Activated T-helper 1 cell treated with anti-CD3 and anti-CD28 coated beads, Interleukin-2, amount 50 U/mL, for 16 hours (primary cell): ENCODE results near the gene GAREM1.
"Not testable (repeated sequence)": the region's sequence is repeated elsewhere in the genome, so short reads cannot be mapped to it uniquely, and the experiment has no call there.

ENCODE experiments used
- DNase-seq, 2 donors: peaks; one replicate each; pipeline ENCODE4 v3.0.0-alpha.2; 2020; ENCODE audit warnings: low read depth in 1 of 2, low spot score in 1 of 2

The GAREM1 gene

DNA sequence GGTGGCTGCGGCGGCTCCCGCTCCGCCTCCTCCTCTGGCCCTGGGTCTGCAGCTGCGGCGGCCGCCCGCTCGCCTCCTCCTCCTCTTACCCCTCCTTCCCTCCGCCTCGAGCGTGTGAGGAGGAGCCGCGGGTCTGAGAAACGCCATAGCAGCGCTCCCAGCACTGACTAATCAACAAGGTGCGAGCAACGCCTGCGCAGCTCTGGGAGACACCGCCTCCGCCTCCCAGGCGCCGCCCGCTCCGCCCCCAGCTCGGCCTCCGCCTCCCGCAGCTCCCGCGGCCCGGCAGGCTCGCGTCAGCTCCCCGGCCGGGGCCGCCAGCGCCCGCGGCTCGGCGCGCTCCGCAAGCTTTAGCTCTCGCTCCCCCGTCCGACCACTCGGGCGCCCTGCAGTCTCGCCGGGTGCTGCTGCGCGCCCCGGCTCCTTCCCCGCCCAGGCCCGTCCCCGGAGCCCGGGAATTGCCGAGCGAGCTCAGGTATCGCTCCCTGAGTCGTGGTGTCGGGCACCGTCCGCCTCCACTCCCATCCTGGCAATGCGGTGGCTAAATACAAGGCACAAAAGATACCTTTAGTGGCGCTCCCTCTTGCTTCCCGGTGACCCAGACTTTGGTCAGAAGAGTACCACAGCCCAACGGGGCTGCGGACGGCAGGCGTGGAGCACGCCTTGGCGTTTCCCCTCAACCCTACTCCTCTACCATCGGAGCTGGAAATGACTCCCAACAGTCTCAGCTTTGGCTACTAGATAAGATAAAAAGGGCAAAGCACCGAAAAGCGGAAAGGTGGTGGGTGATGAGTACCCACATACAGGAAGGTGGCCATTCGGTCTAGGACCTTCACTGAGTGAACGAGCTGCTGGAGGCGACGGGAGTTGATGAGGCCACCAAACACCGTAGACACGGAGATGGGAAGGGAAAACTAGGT, at the start of gene GAREM1:
TSS of gene GAREM1 (minus strand) at position 169 of the 920 bp plus-strand sequence. CDS start 454 bp downstream, outside the sequence.
- peak; percentile 45 to 62 for DNase-seq

DNA sequence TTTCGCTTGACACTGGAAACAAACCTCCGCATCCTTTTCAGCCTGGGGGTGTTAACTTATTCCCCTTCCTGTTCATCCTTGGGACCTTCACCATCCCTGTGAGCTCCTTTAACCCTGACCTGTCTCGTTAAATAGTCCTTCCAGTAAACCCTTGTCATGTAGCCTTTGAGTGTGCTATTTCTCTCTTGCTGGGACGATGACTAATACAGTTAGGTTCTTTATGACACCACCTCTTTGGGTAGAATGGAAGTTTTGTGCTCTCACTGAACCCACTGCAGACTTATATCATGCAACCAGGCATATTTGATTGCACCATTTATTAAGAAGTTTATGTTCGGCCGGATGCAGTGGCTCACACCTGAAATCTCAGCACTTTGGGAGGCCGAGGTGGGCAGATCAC, 40.5 kb upstream of the GAREM1 start:
- DNase-seq: no peak

DNA sequence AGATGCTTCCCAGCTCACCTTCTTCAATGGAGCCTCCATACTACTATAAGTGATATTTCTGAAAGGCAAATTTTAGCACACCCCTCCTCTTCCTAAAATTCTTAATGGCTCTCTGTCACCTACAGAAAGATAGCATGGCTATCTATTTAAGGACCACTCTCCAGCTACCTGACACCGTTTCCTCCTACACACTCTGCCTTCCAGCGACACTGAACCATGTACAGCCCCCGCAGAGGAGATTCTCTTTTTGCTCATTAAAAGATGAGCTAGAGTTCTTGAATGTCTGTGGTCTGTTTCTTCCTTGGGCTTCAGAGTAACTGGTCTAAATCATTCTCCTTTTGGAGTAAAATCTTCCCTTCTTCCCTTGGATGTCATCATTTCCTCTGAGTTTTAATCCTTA, 38.4 kb upstream of the GAREM1 start:
- no peak for DNase-seq

DNA sequence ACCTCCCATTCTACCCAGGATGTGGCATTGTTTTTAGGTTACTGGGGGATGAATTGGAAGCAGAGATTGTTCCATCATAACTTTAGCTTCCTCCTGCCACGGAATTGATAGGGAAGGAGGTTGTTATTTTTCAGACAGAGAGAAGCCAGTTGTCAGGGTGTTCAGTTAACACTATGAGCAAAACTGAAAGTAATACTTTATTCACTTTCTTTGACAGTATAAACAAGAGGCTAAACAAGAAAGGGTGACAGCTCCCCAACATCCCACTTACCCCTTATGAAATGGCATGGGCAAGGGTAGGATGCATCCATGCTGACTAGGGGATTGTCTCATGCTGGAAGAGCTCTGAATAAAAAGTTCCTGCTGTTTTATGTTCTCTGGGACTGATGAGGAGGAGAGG, 36.4 kb upstream of the GAREM1 start:
- no peak for DNase-seq

DNA sequence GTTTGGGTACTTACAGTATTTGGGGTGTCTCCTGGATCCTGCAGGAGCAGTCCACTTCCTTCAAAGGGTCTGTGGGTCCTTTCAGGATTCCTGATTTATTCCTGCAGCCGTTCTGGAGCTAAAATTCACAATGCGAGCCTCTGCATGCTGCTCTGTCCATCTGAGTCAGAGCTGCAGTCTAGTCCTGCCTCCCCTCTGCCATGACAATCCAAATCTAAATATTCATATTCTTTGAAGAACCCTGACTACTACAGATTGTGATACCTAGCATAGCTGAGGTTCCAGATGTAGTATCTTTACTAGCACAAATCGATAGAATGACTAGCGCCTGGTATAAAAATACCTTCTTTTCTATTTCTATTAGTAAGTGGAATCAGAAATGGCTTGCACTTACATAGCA, 31.3 kb upstream of the GAREM1 start:
- DNase-seq: no peak

DNA sequence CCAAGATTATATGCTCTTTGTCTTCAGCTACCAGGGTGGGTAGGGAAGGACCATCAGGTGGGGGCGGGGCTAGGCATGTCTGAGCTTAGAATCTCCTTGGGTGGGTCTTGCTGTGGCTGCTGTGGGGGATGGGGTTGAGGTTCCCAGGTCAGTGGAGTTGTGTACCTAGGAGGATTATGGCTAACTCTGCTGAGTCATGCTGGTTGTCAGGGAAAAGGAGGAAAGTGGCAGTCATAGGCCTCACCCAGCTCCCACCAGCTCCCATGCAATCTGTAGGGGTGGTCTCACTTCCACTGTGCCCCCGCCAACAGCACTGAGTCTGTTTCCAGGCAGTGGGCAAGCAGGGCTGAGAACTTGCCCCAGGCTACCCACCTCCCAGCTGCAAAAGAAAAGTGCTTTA, 30.6 kb upstream of the GAREM1 start:
- not testable (repeated sequence) for DNase-seq

DNA sequence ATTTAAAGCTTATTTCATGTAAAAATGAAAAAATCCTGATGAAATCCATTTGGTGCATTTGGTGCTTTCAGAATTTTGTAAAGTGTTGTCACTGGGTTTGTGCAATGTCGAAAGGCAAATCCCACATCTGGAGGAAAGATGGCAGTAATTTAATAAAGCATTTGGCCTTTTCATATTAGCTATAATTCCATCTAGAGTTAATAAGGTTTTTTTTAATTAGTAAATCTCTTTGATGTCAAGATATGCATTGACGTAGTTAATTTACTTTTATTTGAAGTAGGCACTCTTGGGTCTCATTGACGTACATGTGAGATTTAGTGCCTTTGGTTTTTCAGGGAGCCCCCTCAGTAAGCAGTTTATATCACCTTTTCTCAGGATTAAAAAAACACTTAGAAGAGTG, 12.3 kb upstream of the GAREM1 start:
- no peak for DNase-seq

DNA sequence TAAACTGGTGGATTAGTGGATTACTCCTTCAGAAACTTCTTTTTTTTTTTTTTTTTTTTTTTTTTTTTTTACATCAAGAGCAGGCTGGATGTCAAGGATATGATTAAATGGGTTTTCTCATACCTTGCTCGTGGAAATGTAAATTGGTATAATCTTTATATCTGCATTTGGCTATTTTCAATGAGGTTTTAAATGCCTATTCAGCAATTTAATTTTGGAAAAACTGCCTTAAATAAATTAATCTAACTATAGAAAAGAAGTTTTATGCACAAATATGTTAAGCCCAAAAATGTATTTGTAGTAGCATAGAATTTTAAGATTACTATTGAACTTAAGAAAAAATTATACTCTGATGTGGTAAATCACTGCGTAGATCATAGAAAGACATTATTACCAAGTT, 11.4 kb upstream of the GAREM1 start:
- no peak for DNase-seq

DNA sequence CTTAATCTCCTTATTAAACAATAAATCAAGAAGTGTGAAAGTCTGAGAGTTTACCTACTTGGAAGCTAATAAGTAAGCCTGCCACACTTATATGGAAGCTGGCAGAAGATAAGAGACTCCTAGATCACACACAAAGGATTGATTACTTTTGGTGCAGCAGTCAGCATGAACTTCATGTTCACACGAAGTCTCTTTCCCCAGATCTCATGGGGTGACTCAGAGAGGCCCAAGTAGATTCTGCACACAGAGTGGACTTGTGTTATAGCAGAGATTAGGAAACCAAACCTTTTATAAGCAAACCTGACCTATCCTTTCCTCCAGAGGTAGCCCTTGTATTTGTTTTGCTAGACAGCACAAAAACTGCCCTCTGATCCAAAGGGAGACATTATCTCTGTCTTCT, 9.9 kb upstream of the GAREM1 start:
- no peak for DNase-seq

DNA sequence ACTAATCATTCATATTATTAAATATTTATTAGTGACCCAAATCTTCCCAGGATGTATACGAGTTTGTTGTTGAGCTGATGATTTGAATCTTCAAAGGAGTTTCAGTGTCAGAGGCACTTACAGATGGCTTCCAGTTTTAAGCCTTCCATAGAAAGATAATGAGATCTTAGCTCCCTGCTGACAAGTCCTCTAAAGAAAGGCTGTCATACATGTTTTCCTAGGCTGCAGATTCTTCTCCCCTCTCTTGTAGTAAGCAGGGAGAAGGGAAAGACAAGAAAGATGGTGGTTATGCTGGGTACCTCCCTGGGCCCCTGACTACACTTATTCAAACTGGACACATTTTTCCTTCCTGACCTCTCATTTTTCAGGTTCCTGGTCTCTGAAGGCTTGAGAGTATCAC, 8.1 kb upstream of the GAREM1 start:
- DNase-seq: no peak

DNA sequence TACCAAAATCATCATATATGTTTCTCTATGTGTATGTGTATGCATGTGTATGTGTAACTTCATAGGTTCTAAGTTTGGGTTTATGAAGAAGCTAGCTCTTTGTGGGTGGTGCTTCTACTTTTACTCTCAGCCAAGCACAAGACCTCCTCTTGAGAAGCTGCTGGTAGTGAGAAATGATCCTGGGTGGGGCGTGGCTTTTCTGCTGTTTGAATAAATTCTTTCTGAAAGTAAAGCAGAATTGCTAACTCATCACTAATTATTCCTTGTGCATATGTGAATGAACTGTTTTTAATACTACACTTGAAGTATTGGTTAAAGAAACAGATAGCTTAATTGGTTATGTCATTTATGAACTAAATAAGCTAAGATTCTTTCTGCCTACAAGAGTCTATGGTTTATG, 7.6 kb upstream of the GAREM1 start:
- no peak for DNase-seq

DNA sequence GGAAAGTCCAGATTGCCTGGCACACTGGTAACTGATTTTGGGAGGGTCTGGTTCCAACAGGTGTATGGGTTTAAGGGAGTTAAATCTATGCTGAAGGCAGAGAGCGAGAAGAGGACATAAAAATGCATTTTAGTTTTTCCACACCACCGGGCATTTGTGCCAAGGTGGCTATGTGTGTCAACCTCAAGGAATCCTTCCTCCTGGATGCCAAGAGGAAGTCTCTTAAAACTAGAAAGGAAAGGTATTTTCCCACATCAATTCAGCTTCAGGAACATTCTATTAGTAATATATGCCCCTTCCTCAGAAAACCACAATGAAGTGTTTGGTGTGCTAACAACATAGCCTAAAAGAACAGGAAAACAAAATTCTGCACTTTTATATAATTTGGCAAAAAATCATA, 5.4 kb upstream of the GAREM1 start:
- DNase-seq: no peak

DNA sequence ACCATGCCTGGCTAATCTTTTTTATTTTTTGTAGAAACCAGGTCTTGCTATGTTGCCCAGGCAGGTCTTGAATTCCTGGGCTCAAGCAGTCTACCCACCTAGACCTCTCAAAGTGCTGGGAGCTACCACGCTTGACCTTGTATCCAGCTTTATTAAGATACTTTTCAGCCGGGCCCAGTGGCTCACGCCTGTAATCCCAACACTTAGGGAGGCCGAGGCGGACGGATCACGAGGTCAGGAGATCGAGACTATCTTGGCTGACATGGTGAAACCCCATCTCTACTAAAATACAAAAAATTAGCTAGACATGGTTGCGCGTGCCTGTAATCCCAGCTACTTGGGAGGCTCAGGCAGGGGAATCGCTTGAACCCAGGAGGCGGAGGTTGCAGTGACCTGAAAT, 4.4 kb upstream of the GAREM1 start:
- not testable (repeated sequence) for DNase-seq

DNA sequence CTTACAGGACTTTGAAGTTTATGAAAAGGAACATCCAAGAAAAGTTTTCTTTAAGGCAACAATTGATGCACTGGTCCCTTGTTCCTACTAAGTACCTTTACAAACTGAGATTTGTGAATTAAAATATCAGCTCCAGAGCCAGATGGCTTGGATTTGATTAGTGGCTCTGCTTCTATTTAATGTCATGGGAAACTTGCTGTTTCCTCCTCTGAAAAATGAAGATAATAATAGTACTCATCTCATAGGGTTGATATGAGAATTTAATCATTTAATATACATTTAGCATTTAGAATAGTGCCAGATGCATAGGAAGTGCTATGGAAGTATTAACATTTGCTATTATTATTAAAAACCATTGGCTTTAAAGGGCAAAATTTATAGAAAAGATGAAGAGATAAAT, 2.6 kb upstream of the GAREM1 start:
- DNase-seq: no peak

DNA sequence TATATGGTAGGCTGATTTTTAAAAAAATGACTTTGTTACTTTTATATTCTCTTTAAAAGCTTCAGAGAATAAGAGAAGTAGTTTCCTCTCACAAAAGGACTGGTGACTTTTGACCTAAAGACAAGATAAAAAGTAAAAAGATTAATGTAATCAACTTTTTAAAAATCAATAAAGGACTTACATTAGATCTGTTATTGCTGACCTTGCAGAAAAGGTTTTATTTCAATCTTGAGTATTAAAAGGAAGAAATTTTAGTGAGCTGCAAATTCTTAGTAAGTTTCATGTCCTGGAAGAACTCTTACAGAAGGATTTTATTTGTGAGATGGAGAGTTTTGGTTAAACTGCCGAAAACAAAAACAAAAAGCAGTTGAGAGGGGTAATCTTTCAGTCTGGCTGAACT, 2.2 kb upstream of the GAREM1 start:
- no peak for DNase-seq

DNA sequence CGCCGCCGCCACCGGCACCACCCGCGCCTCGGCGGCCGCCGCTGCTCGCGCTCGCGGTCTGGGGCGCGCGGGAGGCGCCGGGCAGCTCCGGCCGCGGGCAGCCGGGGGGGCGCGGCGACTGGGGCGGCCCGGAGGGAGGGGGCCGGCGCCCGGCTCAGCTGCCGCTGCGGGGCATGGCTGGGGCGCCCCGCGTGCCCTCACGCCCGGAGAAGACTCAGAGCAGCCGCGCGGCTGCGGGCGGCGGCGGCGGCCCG, 295 bp downstream of the GAREM1 start:
- no peak for DNase-seq

DNA sequence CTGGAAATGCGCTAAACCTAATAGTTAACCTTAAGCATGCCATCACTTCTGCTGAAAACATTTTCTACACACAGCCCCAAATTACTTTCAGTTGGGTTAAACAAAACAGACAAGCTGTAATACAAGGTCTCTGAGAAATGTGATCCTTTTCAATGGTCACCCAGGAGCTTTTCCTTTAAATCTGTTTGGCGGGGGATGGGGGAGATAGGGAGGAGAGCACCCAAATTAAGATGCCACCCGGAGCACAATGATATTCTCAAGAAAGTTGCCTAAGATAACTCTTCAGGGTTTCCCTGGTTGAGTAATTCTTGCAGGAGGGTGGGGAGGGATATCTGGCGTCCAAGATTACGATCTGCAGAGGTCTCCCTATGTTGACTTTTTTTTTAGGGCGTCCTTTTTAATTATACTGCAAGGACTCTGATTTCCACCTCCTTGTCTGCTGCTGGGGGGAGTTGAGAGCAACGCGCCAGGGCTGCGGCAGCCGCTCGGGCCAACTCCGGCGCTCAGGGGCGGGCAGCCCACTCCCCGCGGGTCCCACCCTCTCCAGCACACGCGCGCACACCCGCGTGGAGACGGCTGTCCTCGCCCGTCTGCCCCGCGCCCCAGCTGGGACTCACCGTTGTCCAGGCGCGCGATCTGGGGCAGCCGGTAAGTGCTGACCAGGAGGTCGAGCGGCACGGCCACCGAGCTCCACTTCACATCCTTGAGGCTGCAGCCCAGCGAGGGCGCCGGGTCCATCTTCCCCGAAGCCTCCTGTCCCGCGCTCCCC, 807 bp downstream of the GAREM1 start:
- DNase-seq: no peak

DNA sequence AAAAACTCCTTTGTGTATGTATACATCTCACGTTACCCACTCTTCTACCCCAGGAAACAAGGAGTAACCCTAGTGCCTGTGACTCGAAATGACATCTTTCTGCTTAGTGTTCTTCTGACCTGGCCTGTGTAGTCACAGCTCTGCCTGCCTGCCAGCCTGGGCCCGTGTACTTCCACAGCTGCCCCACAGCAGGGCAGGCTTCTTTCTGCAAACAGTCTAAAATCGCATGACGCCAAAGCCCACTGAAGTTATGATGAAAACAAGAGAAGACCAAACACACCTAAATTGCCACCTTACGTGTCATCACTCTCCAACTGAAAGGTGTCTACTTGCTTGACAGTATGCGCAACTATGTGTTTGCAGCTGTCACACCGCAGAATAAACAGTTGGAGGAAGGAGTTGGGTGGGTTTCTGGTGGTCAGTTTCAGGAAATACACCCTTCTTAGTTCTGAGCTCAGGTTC, 1.5 kb downstream of the GAREM1 start:
- no peak for DNase-seq

DNA sequence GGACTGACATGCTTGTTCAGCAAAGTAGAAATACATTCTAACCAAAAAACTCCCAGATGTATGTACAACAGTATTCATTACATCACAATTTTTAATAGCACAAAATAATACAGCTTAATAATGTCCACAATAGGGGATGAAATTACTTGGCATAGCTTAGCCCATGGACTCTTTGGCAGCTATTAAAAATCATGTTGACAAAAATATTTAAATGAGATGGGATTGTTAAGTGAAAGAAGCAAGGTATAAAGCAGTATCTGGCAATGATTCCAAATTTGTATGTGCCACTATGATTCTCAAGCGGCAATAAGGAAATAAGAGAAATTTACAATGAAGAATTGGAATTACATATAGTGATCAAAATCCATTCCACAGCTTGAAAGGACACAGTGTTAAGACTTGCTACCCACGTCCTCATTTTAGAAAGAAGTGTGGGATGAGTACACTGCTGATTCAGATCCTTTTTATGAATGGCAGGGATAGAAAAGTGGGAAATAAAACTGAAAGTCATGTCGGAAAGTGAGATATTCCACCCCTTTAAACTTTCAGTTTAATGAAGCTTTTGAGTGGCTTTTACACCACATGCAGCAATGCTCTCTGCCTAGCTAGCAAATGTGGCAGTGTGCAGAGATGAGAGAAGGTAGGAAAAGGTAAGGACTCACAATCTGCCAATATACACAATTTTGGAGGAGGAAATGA, 2.4 kb downstream of the GAREM1 start:
- no peak for DNase-seq

DNA sequence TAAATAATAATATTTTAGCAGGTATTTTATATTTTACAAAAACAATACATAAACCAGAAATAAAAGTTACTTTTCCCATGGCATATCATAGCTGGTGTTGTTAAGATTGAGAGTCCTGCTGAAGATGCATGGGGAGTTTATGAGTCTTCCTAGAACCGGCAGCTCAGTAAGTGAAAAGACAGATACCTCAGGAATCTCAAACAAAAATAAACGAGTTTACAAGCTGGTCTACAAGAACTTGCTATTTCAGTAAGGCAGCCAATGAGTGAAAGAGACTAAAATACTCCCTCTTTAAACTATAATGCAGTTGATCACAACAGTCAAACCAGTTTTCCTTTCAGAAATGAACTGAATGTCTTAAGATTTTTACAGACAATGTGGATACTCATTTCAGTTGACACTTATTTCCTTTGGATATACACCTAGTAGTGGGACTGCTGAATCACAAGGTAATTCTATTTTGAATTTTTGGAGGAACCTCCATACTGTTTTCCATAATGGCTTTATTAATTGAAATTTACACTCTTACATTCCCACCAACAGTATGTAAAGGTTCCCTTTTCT, 8.9 kb downstream of the GAREM1 start:
- DNase-seq: no peak

DNA sequence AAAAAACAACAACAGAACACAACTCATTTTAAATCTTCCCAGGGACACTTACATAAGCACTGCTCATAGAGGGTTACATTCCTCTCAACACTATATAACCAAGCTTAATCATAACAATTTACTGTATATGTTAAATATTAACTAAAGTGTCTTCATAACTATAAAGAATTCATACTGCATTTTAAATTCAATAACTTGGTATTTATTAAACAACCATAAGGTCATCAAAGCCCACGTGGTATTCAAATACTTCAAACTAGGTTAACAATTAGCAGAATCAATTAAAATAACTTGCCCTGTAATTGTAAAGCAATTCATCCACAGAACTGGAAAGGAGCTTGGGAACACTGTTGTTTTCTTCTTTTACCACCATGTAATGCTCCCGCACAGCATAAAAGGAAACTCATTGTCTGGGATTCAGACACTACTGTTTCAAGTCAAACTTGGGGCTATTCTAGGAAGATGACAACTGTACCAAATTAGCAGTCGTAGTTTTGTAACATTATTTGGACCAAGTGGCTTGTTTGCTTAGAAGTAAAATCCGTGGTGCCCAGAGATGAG, 10.4 kb downstream of the GAREM1 start:
- DNase-seq: no peak
